Hematopoietic multipotent progenitor cell treated with erythropoietin and hydrocortisone succinate and interleukin-3 and kit ligand, for 15 days (in vitro differentiated cells): Measurements from ENCODE around the gene GRAMD1A.
"Not testable (repeated sequence)": the region's sequence is repeated elsewhere in the genome, so short reads cannot be mapped to it uniquely, and the experiment has no call there.

ENCODE experiments used
- DNase-seq: peaks from one replicate; pipeline ENCODE4 v3.0.0-alpha.2; 2015; ENCODE audit warnings: low spot score

Gene GRAMD1A

GRCh38 chr19:34999498-35000337, at the start of gene GRAMD1A:
TSS of gene GRAMD1A (plus strand) at chr19:35000323. CDS start at chr19:35000479, 156 bp downstream.
- peak; percentile 2 for DNase-seq

- DNase-seq: no peak
Measured at GRCh38 chr19:34953092-34953491, 47.0 kb upstream of the GRAMD1A start.

- no peak for DNase-seq
Measured at GRCh38 chr19:34957830-34958751, 42.0 kb upstream of the GRAMD1A start.

- DNase-seq: no peak
Measured at GRCh38 chr19:34959021-34959420, 41.1 kb upstream of the GRAMD1A start.

GRCh38 chr19:34960103-34960805, 39.9 kb upstream of the GRAMD1A start:
- DNase-seq: no peak

GRCh38 chr19:34960940-34961679, 39.0 kb upstream of the GRAMD1A start:
- no peak for DNase-seq

- DNase-seq: no peak
Measured at GRCh38 chr19:34961775-34962686, 38.1 kb upstream of the GRAMD1A start.

GRCh38 chr19:34962687-34963572, 37.2 kb upstream of the GRAMD1A start:
- no peak for DNase-seq

- no peak for DNase-seq
Measured at GRCh38 chr19:34963573-34964406, 36.3 kb upstream of the GRAMD1A start, which contains the start of gene ZNF792. TSS of gene ZNF792 (minus strand) at chr19:34964229. CDS start at chr19:34963662, 567 bp downstream.

- no peak for DNase-seq
Measured at GRCh38 chr19:34964598-34964997, 35.5 kb upstream of the GRAMD1A start.

- DNase-seq: not testable (repeated sequence)
Measured at GRCh38 chr19:34965505-34965904, 34.6 kb upstream of the GRAMD1A start.

- DNase-seq: no peak
Measured at GRCh38 chr19:34967551-34967950, 32.6 kb upstream of the GRAMD1A start.

- DNase-seq: no peak
Measured at GRCh38 chr19:34969721-34970120, 30.4 kb upstream of the GRAMD1A start.

- DNase-seq: not testable (repeated sequence)
Measured at GRCh38 chr19:34970185-34970780, 29.8 kb upstream of the GRAMD1A start.

- no peak for DNase-seq
Measured at GRCh38 chr19:34972163-34972705, 27.9 kb upstream of the GRAMD1A start.

- no peak for DNase-seq
Measured at GRCh38 chr19:34974646-34975045, 25.5 kb upstream of the GRAMD1A start.

- no peak for DNase-seq
Measured at GRCh38 chr19:34975056-34975455, 25.1 kb upstream of the GRAMD1A start.

- no peak for DNase-seq
Measured at GRCh38 chr19:34976611-34977010, 23.5 kb upstream of the GRAMD1A start.
